ENCODE results near the gene DZANK1.

The DZANK1 gene

GRCh38 chr20:18360635-18361034, 106.2 kb downstream of the DZANK1 start:
- TF ChIP-seq POLR2AphosphoS5 (IDR thresholded peaks at IDR 0.05; ENCODE audit: low read depth, low read length) = no peak
- TF ChIP-seq TAF1 (IDR thresholded peaks at IDR 0.05; ENCODE audit: borderline replicate concordance, insufficient read depth, low read length) = no peak
- no peak for TF ChIP-seq REST (IDR thresholded peaks at IDR 0.05; ENCODE audit: insufficient read depth in 1 of 2, low read depth in 2 of 2, low read length in 2 of 2)
- TF ChIP-seq SIN3A (IDR thresholded peaks at IDR 0.05; ENCODE audit: borderline replicate concordance, insufficient read depth, low read length) = no peak
- TF ChIP-seq FOXP2 (optimal IDR thresholded peaks at IDR 0.05; ENCODE audit: borderline replicate concordance, extremely low read depth, extremely low read length, insufficient read depth) = no peak

GRCh38 chr20:18359854-18360253, 107.0 kb downstream of the DZANK1 start:
- no peak for TF ChIP-seq FOXP2 (optimal IDR thresholded peaks at IDR 0.05; ENCODE audit: borderline replicate concordance, extremely low read depth, extremely low read length, insufficient read depth)
- TF ChIP-seq TAF1 (IDR thresholded peaks at IDR 0.05; ENCODE audit: borderline replicate concordance, insufficient read depth, low read length) = no peak
- no peak for TF ChIP-seq REST (IDR thresholded peaks at IDR 0.05; ENCODE audit: insufficient read depth in 1 of 2, low read depth in 2 of 2, low read length in 2 of 2)
- no peak for TF ChIP-seq POLR2AphosphoS5 (IDR thresholded peaks at IDR 0.05; ENCODE audit: low read depth, low read length)
- TF ChIP-seq SIN3A (IDR thresholded peaks at IDR 0.05; ENCODE audit: borderline replicate concordance, insufficient read depth, low read length) = no peak
